ENCODE results near the gene CEP170B.
A peak's percentile ranks its signal among the peaks of the same experiment; 100 is the strongest.
"Not testable (repeated sequence)": the region's sequence is repeated elsewhere in the genome, so short reads cannot be mapped to it uniquely, and the experiment has no call there.

The CEP170B gene

DNA sequence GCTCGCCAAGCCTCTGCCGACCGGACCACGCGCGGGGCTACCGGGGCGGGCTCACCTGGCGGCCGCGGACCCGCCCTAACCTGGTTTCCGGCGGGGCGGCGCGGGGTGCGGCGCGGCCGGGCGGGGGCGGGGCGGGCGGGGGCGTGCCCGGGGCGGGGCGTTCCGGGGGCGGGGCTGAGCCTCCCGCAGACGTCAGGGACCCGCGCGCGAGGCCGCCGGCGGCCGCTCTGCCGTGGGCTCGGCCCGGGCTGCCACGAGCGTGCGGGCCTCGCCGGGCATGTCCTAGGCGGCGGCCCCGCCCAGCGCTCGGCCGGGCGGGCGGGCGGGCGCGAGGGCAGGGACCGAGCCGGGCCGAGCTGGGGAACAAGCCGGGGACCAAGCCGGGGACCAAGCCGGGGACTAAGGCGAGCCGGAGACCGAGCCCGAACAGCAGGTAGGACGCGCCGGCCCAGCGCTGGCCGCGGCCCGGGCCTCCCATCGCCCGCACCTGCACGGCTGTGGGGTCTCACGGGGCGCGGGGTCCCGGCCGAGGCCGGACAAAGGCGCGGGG, at the start of gene CEP170B:
TSS of gene CEP170B (plus strand) at position 188 of the 550 bp plus-strand sequence. CDS start 3,183 bp downstream, outside the sequence.
- DNase-seq = no peak

DNA sequence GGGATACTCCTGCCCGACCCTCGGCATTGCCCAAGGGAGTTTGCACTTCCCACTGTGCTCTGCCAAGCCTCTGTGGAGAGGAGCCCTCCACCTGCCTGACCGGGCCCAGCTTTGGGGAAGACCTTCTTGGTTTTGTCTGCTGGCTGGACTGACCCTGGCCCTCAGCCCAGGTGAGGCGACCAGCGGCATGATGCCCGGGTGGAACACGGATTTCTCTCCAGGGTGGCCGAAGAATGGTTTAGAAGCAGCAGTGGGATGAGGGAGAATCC, 48.5 kb upstream of the CEP170B start:
- no peak for DNase-seq

DNA sequence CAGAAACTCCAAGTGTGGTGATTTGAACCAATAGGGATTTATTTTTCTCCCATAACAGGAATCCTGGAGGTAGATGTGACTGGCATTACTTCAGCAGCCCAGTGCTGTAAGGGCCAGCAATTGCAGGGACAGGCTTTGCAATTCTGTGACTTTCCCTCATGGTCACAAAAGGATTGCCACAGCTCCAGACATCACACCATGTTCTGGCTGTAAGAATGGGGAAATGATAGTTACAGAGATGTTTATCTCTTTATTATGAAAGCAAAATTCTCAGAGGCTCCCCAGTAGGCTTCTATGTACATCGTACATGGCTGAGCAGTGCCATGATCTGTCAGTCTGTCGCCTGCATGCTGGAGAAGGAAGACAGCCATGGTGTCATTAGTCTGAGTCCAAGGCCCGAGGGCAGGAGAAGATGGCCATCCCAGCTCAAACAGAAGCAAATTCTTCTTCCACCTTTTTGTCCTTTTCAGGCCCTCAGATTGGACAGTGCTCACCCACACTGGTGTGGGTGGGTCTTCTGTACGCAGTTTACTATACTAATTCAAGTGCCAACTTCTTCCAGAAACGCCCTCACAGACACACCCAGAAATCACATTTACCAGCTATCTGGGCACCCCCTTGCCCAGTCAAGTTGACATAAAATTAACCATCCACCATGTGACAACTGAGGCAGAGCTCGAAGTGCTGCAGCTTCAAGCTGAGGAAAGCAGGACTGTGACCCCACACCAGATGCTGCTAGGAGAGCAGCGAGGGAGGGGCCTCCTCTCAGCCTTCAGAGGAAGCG, 46.9 kb upstream of the CEP170B start:
- no peak for DNase-seq

DNA sequence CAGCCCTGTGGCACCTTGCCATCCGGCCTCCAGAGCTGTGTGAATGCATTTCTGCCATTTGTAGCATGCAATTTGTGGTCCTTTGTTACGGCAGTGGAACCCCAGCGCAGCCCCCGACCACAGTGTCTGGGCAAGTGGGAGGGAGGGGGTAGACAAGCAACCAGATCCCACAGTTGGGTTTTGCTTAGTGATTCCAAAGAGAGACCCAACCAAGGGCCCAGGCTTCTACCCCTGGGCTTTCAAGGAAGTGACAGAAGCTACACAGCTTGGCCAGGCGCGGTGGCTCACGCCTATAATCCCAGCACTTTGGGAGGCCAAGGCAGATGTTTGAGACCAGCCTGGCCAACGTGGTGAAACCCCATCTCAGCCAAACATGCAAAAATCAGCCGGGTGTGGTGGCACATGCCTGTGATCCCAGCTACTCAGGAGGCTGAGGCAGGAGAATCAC, 46.3 kb upstream of the CEP170B start:
- DNase-seq = no peak

DNA sequence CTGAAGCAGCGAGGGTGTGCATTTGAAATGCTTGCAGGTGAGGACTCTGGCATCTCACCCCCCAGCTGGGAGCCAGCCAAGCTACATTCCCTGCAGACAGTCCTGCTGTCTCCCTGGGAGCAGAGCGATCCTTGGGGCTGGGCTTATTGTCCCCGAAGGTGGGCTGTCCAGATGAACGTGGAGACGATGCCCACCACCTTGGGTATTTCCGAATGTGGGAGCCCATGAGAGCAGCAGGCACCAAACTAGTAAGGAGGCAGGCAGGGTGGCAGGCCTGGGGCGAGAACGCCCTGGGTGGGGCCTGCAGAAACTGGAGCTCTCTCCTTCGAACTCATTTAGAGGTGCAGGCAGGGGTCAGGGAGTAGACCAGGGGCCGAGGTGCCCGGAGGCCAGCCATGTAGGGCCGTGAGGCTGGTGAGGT, 45.7 kb upstream of the CEP170B start:
- DNase-seq = no peak

DNA sequence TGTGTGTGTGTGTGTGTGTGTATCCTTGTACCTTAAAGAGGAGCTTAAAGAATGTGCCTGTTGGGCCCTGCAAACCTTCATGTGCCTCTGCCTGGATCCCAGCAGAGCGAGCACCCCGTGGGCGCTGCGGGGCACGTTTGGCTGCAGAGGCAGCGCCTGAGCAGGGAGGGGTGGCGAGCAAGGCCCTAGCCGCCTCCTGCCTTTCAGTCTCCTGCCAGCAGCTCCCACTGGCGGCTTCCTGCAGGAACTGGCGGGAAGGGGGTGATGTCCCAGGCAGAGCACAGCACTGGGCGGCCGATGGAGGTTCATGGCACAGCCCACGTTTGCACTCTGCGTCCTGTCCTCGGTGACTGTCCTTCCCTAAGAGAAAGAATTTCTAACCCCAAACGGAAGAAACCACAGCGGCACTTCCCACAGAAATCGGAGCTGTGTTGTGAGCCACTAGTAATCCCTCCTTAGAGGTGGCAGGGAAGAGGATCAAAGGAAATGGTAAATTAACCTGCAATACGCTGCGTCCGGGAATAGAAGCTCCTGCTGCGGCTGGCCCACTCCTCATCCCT, 44.3 kb upstream of the CEP170B start:
- DNase-seq = no peak

DNA sequence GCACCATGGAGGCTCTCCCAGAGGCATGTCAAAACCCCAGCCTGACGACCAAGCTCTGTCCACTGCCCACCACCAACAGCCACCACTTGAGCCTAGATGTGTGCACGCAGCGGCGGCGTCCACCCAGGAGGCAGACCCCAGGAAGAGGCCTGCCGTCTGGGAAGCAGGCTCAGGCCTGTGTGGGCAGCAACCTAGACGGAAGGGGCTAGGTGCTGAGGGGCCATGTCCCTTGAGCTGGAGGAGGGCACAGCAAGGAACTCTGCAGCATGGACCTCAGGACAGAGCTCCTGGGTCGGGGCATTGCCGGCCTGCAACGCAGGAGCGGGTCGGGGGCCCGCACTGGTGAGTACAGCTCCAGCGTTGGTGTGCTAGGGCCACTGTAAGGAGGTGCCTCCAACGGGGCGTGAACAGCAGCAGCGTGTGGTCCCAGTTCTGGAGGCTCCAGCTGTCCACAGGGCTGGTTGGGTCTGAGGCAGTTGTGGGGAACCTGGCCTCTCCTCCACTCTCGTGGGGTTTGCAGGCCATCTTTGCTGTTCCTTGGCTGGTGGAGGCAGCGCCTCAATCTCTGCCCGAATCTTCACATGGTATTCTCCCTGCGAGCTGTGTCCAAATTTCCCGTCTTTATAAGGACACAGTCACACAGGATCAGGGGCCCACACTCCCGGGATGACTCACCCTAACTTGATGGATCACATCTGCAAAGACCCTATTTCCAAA, 43.7 kb upstream of the CEP170B start:
- DNase-seq = no peak

DNA sequence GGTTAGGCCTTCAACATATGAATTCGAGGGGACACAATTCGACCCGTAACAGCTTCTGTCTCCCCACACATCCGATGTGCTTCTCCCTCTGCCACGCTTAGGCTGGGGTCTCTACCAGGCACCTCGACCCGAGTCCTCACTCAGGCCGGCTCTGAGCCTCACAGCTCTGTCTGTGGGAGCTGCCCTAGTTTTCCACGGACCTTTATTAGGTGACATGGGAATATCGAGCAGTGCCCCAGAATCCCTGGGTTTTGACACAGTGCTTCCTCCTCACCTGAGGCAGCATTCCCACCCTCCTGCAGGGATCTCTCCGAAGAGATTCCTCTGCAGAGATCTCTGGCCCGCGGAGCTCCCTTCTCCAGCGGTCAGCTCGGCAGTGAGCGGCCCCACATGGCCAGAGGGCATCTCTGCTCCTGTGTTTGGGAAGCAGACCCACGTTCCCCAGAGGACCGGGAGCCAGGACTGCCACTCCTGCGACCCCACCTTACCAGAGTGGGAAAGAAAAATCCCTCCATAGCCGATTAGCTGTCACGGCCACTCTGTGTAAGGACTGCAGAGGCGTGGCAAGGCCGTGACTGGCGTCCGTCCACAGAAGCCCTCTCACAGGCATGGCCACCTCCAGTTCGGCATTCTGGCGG, 43.0 kb upstream of the CEP170B start:
- no peak for DNase-seq

DNA sequence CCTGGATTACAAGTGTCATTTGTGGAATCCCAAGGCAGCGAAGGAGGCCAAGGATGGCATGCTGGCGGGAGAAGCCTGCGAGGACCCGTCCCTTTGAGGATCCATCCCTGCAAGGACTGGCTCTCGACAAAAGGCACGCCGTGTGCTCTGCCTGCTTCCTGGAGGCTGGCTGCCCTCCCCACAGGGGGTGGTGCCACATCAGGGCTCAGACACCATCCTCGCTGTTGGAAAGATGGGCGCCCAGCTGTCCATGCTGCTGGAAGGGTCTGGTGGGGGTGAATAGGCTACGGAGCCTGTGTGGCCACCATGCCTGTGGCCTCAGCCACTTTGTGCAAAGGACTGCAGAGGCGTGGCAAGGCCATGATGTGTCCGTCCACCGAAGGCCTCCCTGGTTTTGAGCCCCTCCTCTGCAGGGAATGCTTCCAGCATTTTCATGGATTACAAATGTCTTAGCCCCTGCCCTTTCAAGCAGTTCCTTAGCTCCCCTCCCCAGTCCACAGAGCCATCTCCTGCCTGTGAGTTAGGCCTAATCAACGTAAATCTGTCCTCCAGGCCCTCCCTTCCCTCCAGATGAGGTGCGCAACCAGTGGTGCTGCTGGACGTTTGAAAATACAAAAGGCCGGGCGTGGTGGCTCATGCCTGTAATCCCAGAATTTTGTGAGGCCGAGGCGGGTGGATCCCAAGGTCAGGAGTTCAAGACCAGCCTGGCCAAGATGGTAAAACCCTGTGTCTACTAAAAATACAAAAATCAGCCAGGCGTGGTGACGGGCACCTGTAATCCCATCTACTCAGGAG, 42.0 kb upstream of the CEP170B start:
- no peak for DNase-seq

DNA sequence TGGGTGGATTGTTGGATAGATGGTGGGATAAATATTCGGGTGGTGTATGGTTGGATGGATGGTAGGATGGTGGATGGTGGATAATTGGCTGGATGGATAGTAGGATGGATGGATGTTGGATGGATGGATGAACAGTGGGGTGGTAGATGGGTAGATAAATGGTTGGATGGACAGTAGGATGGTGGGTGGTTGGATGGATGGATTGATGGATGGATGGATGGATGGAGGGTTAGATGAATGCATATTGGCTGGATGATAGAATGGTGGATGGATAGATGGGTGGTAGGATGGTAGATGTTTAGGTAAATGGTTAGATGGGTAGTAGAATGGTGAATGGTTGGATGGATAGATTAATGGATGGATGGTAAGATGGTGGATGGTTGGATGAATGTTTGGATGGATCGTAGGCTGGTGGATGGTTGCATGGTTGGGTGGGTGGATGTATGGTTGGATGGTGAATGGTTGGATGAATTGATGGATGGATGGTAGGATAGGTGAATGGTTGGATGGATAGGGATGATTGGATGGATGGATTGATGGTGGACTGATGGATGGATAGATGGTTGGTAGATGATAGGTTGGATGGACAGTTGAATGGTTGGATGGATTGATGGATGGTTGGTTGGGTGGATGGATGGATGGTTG, 40.6 kb upstream of the CEP170B start:
- no peak for DNase-seq

DNA sequence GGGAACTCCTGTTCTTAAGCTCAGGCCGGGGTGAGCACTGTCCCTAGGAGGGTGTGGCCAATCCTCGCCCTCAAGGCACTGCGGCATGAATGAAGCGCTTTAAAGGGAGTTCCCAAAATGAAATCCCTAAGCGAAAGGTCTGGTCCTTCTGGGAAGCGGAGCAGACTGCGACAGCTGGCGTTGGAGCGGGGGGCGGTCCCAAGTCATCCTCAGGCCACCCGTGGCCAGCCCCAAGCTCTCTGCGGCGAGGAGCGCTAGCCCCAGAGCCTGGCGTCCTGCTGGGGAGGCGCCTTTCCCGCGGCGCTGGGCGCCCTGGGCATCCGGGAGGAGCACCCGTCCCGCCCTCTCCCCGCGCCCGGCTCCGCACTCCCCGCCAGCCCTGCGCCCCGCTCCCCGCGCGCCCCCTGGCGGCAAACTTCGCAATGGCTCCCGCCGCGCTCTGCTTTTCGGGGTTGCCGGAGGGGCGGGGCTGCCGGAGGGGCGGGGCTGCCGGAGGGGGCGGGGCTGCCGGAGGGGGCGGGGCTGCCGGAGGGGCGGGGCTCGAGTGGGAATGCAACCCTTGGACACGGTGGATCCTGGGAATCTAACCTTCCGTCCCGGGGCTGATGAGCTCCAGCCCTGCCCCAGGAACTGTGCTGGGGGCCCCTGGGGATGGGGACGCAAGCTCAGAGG, 38.7 kb upstream of the CEP170B start:
- DNase-seq = peak; percentile 20

DNA sequence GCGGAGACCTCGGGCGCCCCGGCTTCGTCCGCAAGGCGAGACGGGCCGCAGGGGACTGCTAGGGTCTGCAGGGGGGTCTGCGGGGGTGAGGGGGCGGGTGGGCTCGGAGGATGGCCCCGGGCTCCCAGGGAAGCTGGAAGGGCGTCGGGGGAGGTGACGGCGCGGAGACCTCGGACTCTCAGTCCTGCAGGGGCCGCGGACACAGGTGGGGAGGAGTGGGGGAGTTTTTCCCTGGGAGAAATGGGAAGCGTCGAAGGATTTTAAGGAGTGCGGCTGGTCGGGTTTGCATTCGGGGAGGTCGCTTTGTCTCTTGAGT, 38.2 kb upstream of the CEP170B start:
- no peak for DNase-seq

DNA sequence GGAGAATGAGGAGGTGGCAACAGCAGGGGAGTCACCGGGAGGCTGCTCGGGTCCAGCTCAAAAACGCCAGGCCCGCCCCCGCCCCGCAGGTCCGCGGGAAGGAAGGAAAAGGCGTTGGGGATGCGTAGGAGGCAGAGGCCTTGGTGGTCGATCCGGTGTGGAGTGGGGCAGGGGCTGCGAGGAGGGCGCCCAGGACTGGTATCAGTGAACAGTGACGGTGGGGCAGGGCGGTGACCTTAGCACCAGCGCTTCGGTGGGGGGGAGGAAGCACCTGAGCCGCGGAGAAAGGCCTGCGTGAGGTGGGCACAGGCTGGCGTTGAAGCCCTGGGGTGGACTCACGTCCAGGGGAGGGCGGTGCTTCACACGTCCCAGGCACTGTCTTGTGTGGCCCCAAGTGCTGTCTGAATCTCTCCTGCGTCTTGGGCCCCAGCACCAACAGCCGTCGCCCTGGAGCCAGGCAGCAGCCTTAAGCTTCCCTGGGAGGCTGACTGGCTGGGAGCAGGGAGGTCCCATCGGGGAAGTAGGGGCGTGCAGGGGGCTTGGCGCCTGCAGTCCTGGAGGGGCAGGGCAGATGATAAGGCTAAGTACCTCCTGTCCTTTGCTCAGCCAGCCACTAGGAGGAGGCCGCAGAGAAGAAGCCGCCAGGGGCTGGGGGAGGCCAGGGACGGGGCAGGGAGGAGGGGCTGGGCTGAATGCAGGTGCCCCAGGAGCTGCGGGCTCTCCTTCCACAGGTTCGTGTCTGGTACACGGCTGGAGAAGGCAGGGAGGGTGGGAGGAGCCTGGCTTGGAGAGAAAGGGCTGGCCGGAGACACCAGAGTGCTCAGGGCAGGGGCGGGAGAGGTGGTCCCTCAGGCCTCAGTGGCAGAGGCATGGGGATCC, 37.7 kb upstream of the CEP170B start:
- no peak for DNase-seq

DNA sequence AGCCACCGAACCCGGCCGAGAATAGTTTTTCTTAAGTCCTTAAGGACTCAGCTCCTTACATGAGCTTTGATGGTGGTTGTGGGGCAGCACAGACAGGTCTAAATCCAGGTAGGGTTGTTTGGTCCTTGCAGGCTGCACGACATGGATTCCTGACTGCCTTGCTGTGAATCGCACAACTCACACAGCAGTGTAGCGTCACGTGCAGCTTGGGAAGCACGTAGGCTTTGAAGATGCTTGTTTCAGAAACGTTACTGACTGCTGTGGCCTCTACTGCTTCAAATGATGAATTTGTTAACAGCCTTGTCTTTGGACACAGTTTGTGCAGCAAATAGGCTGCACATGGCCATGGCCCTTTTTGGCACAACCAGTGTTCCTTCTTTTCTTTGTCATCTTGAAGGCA, 34.3 kb upstream of the CEP170B start:
- DNase-seq = no peak

DNA sequence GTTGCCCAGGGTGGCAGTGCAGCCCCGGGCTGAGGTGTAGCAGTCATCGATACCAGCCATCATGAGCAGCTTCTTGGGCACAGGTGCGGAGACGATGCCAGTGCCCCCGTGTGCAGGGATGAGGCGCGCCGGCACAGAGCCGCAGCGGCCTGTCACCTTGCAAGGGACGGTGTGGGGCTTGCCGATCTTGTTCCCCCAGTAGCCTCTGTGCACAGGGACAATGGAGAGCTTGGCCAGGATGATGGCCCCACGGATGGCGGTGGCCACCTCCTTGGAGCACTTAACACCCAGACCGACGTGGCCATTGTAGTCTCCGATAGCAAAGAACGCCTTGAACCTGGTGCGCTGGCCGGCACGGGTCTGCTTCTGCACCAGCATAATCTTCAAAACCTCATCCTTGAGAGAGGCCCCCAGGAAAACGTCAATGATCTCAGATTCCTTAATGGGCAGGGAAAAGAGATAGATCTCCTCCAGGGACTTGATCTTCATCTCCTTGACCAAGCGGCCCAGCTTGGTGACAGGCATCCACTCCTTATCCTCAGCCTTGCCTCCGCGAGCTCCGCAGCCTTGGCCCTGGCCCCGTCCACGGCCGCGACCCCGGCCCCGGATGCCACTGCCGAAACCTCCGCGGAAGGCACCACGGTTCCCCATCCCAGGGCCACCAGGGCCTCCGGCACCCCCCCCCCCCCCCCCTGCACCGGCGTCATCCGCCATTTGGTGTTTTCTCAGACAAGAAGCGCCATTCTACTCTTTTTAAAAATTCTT, 28.7 kb upstream of the CEP170B start:
- DNase-seq = not testable (repeated sequence)

DNA sequence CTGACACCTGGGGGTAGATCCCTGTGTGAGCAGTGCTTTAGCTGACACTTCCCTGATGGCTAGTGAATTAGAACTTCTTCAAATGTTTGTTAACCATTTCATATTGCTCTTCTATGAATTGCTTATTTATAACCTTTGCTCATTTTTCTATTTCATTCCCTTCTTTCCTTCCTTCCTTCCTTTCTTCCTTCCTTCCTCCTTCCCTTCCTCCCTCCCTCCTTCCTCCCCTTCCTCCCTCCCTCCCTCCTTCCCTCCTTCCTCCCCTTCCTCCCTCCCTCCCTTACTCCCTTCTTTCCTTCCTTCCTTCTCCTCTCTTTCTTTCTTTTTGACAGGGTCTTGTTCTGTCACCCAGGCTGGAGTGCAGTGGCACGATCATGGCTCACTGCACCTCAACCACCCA, 23.3 kb upstream of the CEP170B start:
- no peak for DNase-seq

DNA sequence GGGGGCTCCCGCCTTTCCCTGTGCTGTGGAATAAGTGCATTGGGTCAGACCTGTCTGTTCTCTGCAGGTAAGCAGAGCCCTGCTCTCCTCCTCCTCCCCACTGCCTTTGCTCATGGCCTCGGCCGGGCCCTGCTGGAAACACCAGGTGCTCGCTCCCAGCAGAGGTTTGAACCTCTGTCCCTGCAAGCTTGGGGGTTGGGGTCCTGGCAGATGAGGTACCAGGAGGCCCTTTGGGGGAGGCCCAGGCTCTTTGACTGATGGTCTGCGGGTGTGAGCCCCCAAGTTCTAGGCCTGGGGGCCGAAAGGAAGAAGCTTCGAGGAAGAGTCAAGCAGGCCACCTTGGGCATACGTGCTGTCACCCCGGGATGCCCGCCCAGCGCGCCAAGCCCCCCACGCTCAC, 22.1 kb upstream of the CEP170B start:
- no peak for DNase-seq

DNA sequence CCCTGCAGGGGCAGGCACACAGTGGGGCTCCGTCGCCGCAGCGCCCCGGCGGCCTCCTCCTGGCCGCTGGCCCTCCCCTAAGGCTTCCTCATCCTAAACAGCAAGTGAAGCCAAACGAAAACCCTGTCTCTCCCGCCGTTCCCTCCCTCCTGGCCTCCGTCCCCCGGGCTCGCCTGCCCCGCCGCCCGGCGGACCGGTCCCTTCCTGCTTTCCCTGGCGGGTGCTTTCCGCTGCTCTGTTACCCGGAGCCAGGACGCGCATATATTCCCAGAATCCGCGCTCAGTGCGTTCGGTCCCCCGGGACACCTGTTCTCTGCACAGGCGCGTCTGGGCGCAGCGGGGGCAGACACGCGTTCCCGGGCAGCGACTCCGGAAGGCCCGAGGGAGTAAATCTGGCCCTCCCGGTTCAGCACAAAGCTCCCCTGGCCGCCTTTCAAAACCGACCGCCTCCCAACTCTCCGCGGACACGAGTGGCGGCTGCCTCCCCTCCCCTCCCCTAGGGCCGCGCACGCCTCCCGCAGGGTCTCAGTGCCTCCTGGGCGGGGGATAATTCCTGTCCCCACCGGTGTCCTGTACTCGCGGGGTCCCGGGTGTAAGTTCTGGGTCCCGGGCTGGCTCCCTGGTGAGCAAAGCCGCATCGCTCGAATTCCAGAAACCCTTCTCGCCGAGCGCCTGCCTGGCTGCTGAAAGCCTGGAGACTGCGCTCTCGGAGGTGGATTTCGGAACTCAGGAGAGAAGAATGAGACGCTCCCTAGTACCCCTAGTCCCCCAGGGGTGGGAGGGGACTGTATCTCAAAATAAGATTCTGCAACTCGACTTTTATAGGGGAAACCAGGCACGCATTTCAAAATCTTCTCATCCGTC, 21.4 kb upstream of the CEP170B start:
- no peak for DNase-seq

Measured in GOT3 (cell line).